Measurements from ENCODE around the gene KCNAB1.

Gene KCNAB1

DNA sequence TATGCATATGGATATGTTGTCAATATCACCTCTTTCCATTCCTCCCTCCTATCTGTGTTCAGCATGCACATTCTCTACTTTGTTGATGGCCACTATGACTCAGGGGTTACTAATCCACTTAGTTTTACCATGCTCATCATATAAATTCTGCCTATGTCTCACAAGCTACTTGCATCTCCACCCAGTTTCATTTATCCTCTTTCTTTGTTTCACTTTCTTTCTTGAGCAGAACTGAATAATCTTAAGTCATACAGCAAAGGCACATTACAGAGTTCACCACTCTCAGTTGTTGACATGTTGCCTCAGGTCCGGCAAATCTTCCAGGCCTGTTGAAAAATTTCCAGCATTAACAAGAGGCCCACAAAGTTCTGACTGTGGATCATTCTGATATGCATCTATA, 363.0 kb downstream of the KCNAB1 start:
- no peak for DNase-seq (ENCODE audit: low read depth in 4 of 4, low spot score in 1 of 4)

DNA sequence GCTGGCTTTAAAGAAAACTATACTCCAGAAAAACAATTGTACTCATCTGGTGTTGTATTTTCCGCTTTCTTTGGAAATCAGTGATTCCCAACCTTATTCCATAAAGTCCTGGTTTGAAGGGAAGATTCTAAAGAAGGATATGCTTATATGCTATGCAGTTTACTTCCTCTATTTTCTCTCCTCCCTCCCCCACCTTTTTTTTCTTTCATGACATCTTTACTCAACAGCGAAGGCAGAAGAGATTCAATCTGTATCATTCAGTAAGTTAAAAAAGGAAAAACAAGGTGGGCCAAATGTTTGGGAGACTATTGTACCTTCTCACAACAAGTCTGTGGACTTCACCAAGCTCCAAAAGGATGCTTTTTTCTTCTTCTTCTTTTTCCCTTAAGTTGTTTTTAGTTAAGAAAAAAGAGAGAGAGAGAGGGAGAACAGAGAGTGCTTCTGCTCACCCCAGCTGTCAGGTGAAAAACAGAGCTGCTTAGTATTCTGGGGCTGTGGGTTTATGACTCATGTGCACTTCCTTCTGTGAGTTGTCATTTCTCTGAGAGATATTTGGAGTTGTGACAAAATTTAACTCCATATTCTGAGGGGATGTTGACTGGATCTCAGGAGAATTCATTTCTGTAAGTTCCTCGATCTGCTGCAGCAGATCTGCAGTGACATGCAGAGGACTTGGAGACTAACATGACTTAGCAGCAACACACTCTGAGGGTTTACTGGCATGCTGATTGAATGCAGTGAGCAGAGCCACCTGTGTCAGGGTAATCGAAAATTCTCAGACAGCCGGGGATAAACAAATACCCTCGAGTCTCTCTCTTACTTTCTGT, 363.8 kb downstream of the KCNAB1 start:
- peak in 3 of 4 experiments; percentile 12 to 26 (median 17) for DNase-seq (ENCODE audit: low read depth in 4 of 4, low spot score in 1 of 4)

DNA sequence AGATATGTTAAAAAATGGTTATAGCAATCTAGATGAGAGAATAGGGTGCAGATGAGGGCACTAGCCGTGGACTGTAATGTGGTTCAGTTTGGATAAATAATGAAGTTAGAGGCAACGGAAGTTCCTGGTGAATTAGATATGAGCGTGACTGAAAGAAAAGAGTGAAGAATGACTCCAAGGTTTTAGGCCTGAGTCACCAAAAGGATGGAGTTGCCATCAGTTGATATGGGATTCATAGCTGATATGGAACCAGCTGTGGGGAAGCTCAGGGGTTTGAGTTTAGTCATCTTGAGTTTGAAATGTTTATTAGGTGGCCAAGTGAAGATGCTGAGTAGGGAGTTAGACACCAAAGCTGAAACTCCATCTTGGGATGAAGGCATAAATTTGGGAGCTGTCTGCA, 368.4 kb downstream of the KCNAB1 start:
- DNase-seq (ENCODE audit: low read depth in 4 of 4, low spot score in 1 of 4) = no peak

DNA sequence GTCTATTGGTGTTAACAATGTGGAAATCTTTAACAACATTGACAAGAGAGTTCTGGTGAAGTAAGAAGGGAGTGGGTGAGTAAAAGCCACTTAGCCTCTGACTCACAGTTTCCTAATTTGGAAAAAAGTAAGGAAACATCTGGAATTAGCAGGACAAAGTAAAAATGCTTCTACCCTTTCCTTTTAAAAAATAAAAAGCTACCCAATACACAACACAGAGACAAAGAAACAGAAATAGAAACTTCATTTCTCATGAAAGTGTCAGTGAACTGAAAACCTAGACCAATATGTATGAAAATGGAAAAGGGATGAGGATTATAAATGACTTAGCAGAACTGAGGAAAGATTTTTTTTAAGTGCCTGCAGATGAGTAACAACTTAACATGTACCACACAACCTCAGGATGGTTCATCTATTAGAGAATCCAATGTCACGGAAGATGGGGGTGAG, 369.1 kb downstream of the KCNAB1 start:
- DNase-seq (ENCODE audit: low read depth in 4 of 4, low spot score in 1 of 4) = no peak

DNA sequence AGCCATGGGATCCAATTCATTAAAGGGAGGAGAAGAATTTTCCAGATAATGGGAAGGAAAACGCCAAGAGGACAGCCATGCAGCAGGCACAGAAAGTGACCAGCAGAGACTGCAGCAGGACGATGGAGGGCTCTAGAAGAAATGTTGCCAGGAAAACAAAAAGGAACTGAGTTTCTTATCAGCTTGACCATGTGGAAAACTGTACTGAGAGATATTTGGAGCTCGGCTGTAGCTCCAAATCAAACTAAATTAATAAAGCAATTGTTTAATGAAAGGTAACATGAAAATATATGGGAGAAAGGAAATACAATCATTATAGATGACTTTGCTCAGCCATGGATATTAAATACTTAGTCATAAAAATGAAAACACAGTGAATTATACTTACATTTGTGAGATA, 370.8 kb downstream of the KCNAB1 start:
- no peak for DNase-seq (ENCODE audit: low read depth in 4 of 4, low spot score in 1 of 4)

DNA sequence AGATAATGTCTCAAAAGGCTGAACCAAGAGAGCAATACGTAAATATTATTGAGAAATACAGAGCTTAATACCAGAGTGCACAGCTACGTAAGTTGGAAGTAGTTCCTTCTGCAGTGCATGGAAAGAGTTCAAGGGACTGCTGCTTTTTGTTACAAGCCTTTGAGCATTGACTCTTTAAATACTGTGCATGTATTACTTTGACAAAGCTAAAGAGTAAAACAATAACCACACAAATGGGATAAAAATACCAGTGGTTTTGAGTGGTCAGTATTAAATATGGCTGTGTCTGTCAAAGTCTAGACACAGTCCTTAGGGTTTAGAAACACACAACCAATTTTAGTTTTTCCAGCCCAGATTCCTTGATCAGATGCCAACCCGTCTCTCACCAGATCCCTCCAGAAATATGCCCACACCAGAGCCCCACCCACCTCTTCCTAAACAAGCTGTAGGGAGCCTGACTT, 372.5 kb downstream of the KCNAB1 start:
- no peak for DNase-seq (ENCODE audit: low read depth in 4 of 4, low spot score in 1 of 4)

DNA sequence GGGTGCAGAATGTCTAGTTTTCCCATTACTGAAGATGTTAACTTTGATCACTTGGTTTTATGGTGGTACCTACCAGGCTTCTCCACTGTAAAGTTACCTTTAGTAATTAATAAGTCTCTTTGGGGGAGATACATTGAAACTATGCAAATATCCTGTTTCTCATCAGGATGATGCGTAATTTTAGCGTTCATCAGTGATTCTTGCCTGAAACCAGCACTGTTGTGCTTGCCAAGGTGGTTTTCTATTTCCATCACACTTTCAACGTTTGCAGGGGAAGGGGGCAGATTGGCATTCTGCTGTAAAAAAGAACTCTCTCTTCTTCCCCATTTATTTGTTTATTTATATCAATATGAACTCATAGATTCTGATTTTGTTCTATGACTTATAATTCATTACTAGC, 373.5 kb downstream of the KCNAB1 start:
- DNase-seq (ENCODE audit: low read depth in 4 of 4, low spot score in 1 of 4) = no peak

DNA sequence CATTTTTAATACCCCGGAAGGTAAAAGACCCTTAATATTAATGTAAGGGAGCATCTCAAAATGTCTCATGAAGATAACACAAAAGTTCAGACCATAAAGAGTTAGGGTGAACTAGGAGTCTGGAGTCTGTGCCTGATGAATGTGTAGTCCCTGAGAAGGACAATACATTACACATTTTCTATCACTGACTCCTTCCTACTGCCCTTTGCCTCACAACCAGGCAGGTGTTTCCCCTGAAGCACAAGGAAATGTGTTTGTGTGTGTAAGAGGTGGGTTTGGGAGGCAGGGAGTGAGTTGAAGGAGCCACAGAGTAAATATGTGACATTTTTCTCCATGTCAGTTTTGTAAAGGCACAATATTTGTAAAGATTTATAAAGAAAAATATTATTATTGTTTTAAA, 375.4 kb downstream of the KCNAB1 start:
- DNase-seq (ENCODE audit: low read depth in 4 of 4, low spot score in 1 of 4) = no peak

DNA sequence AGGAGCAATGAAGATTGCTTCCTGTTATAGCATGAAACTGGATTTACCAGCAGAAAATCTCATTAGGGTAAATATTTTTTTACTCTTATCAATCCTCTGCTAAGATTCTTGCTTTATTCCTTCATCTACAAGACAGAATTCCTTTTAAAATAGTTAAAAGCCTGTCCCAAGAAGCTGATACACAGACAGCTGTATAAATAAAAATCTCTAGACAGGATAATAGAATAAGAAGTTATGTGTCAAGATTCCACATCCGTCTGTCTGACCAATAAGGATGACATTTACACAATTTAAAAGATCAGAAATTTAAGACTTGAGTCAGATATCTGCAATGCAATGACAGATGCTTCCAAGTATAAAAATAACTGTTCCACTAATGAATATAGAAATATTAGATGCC, 376.9 kb downstream of the KCNAB1 start:
- no peak for DNase-seq (ENCODE audit: low read depth in 4 of 4, low spot score in 1 of 4)

DNA sequence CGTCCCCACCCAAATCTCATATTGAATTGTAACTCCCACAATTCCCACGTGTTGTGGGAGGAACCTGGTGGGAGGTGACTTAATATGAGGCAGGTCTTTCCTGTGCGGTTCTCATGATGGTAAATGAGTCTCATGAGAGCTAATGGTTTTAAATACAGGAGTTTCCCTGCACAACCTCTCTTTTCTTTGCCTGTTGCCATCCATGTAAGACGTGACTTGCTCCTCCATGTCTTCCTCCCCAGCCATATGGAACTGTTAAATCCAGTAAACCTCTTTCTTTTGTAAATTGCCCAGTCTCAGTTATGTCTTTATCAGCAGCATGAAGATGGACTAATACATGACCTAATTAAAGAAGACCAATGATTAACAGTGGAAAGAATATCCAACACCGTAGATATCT, 377.9 kb downstream of the KCNAB1 start:
- no peak for DNase-seq (ENCODE audit: low read depth in 4 of 4, low spot score in 1 of 4)

DNA sequence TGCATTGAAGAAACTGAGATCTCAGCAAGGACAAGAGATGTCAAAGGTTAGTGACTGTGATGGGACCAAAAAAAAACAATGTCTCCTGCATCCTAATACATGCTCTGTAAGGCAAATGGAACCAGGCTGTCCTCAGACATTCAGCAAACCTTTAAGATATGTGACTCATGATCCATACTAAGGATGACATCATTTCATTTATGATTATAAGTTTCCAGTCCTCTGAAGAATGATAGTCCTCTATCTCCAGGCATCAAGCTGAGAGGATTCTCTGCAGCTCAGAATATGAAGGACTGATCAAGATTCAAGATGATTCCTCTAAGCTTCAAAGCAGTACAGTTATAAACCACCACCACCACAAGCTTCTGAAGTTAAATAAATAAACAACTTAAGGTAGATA, 386.9 kb downstream of the KCNAB1 start:
- no peak for DNase-seq (ENCODE audit: low read depth in 4 of 4, low spot score in 1 of 4)

DNA sequence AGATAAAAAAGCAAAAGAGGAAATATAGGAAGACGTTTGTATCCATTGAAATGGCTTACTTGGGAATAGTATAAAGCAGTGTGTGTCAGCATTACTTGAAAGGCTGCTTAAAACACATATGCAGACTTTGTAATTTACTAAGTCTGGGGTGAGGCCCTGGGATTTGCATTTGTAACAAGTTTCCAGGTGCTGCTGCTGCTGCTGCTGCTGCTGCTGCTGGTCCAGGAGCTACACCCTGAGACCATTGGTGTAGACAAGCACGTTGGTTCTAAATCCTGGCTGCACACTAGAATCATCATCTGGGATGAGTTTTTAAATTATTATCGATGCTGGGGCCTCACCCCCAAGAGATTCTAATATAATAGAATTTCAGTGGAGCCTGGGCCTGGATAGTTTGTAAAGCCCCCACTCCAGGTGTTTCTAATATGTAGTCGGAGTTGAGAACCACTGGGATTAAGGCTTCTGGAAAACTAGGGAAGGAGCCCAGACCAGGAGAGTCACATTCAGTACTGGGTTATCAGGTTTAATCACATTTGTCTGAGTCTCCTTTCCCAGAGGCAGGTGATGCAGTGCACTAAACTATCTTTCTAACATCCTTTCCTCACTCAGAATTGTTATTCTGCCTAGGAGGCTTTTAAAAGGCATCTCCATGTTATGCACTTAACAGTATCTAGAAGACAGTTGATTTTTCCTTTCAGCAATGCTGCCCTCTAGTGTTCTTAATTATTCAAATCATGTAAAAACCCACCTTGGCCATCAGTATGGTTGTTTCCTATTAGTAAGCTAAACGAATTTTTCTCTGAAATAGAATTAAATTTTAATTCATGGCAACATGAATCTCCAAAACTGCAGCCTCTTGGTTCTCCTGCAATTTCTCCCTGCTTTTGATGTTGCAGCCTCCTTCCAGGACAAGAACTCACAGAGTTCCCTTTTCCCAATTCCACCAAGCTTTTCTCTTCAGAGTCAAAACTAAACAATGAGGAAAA, 389.1 kb downstream of the KCNAB1 start:
- DNase-seq (ENCODE audit: low read depth in 4 of 4, low spot score in 1 of 4) = no peak

DNA sequence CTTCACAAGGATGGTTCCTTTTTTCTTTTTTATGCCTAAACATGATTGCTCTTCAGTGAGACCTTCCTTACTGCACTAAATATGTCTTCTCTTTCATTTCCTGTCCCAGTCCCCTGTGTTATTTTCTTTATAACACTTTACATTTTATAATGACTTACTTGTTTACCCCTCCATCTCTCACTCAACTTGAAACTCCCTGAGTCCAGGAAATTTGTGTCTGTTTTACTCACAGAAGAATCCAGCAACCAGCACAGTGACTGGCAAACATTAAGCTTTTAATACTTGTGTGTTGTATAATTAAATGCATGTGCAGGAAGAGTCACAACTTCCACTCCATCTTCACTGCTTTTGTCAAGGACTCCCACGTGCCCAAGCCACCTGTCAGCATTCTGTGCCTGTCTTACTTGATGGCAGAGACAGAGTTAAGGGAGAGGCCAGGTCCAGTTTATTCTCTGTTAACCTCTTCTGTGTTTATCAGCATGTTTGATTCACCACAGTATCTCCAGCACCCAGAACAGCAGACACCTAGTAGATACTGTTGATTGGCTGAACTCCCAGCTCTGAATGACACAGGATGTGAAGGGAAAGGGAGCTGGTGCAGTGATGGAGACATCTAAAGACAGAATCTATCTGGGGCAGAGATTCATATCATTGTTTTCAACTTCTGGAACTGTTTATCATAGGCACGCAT, 391.8 kb downstream of the KCNAB1 start:
- no peak for DNase-seq (ENCODE audit: low read depth in 4 of 4, low spot score in 1 of 4)

DNA sequence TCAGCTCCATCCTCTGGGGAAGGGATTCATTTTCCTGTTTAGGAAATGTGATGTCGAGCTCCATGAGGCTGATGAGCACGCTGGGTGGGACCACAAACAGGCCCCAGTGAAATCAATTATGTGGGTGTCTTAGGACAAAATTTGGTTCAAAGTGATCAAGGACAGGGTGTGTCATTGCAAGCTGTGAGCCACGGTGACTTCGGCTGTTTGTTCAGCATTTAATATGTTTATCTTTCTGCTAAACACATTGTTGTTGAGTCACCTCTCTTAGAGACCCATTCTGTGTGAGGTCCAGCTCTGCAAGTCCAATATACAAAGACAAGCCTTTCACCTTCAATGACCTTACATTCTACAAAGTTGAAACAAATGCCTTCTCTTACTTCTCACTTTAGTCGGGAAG, 393.2 kb downstream of the KCNAB1 start:
- no peak for DNase-seq (ENCODE audit: low read depth in 4 of 4, low spot score in 1 of 4)

DNA sequence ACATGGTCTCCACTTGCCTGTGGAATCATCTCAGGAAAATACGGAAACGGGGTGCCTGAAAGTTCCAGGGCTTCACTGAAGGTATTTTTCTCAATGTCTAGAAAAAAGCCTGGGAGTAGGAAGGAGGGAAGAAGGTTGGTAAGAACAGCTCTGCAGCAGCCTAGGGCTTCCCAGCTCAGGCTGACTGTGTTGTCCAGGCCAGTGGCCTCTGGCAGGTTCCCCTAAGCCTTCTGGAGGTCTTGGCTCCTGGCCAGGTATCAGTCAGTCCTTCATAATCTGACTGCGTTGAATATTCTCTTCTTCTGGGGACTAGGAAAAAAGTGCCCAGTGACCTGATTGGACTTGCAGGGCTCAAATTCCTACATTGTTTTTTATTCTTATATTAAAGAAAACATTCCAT, 395.9 kb downstream of the KCNAB1 start:
- DNase-seq (ENCODE audit: low read depth in 4 of 4, low spot score in 1 of 4) = no peak

DNA sequence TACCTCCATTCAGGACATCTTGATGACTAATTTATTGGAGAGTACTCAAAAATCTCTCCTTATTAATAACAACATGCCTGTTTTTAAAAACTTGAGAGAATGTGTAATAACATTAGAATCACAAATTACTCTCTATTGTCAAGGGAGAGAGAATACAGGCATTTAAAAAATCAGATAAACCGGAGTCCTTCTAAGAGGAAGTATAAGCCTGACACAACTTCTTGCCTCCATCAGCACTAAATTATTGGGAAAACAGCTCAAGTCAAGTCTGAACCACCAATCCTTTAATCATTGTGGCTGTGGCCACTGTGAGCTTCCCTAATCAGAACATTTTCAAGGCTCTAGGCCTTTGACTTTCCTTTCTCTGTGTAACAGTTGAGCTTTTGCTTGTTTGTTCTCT, 396.6 kb downstream of the KCNAB1 start:
- DNase-seq (ENCODE audit: low read depth in 4 of 4, low spot score in 1 of 4) = no peak

DNA sequence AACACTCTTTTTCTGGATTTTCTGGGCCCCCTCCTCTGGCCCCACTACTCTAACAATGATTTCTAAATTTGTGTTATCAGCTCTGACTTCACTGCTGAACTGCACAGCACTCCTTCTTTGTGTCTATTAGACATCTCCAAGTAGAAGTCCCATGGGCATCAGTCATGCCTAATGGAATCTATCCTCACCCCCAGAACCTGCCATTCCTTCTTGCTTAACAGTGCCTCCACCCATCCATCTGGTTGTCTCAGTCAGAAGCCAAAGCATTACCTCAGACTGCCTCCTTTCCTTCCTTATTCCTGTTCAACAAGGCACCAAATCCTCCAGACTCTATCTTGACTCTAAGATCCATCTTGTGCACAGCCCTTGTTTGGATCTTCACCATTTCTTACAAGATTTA, 398.3 kb downstream of the KCNAB1 start:
- DNase-seq (ENCODE audit: low read depth in 4 of 4, low spot score in 1 of 4) = no peak

DNA sequence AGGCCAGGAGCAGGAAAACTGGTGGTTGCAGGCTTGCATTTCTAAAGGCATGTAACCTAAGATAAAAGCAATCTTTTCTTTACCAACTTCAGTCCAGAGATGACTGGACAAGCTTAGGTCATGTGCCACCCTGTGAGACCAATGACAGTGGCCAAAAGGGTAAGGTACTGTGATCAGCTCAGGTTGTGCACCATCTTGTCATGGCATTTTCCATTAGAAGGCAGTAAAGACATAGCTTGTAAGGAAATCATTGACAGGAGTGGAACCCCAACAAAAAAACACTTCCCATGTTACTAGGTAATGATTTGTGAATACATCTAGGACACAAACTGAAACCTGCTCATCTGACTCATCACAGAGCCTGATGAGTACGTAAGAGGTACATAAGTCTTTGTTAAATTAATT, 399.4 kb downstream of the KCNAB1 start:
- DNase-seq (ENCODE audit: low read depth in 4 of 4, low spot score in 1 of 4) = no peak

DNA sequence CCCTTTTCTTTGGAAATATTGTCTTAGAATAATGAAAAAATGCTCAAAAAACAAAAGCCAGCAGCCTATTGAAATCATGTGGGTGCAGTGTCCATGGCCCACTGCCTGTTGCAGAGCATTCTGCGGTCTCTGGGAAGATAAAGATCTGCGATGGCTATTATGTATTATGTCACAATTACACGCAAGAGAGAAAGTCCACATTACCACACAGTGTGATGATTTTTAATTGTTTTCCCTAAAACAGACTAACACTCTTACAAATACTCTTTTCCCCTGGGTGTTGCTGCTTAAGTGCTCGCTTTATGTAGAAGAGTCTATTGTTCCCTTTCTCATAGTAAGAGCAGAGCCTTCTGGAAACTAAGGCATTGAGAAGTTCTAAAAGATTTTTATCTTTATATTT, 402.3 kb downstream of the KCNAB1 start:
- no peak for DNase-seq (ENCODE audit: low read depth in 4 of 4, low spot score in 1 of 4)

DNA sequence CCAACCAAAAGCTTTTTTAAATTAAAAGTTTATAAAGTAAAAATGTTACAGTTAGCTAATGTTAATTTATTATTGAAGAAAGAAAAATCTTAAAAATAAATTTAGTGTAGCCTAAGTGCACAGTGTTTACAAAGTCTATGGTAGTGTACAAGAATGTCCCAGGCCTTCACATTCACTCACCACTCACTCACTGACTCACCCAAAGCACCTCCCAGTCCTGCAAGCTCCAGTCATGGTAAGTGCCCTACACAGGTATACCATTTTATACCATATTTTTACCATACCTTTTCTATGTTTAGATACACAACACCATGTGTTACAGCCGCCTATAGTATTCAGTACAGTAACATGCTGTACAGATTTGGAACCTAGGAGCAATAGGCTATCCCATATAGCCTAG, 405.4 kb downstream of the KCNAB1 start:
- no peak for DNase-seq (ENCODE audit: low read depth in 4 of 4, low spot score in 1 of 4)

DNA sequence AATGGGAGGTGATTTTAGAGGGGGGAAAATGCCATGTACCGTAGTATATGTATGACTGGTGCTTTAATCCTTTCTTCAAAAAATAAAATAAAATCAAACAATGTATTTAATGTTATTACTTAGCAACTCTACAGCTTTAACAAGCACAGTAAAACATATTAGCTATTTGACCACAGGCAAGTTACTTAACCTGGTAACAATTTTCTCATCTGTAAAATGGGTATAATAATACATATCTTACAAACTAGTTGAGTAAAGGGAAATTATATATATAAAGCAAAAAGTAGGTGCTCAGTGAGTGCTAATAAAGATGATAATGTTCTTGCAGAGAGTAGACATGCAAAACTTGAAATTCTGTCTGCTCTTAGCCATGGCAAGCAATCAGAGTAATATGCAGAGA, 406.7 kb downstream of the KCNAB1 start:
- no peak for DNase-seq (ENCODE audit: low read depth in 4 of 4, low spot score in 1 of 4)

Measured in stimulated activated CD4-positive, alpha-beta T cell treated with anti-CD3 and anti-CD28 coated beads, Interleukin-1b, Interleukin-23, amount 100 ng/mL, for 24 hours (primary cell).